Measurements from ENCODE around the gene ZBTB16.
A peak's percentile ranks its signal among the peaks of the same experiment; 100 is the strongest.

ZBTB16 gene

DNA sequence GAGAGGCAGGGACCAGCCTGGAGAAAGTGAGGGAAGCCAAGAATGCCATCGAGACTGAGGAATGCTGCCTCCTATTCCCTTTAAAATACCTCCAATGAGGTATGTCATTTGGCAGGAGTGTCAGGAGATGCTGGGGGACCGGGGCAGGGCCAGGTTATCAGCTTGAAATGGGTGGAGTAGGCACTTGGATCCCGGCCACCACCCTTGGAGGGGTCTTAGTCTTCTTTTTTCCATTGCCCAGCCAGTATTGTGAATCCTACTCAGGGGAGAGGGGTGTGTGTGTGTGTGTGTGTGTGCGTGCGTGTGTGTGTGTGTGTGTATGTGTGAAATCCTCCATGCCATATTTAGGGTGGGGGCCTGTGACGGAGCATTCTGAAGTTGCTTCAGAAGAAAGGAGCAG lies 116.2 kb downstream of the ZBTB16 start:
- no peak for TF ChIP-seq CTCF (IDR thresholded peaks at IDR 0.05; ENCODE audit: poor library complexity, severe bottlenecking)
- peaks cover 32% of the 10 kb centered on the region for H3K4me1 ChIP-seq (ENCODE audit: insufficient read depth, poor library complexity, severe bottlenecking)
- H3K27me3 ChIP-seq (ENCODE audit: insufficient read depth, poor library complexity, severe bottlenecking) = no peaks in the 10 kb centered on the region
- H3K9me3 ChIP-seq (ENCODE audit: severe bottlenecking) = no peaks in the 10 kb centered on the region
- DNase-seq (ENCODE audit: low spot score) (no peak), ATAC-seq (ENCODE audit: low read depth) (no peak)
- no peak overlapping the region for H3K4me3 ChIP-seq (ENCODE audit: severe bottlenecking)
- H3K27ac ChIP-seq (ENCODE audit: poor library complexity, severe bottlenecking) = no peak overlapping the region
- no peaks in the 10 kb centered on the region for H3K36me3 ChIP-seq (ENCODE audit: low read depth)

DNA sequence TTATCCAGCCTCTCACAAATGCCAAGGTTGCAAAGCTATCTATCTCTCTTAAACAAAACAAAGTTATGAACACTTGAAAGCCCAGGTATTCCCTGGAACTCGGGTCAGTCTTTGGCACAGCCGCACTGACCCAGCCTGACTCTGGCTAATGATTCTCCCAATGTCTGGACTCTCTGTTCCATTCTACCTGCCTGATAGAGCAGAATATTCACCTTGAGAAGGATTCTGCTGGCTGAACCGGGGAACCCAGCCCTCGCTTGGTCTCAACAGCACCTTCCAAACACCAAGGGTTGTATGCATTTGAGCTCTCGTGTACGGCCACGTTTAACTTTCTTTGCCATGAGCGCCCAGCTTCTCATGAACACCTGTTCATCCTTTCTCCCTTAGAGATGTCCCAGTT lies 116.8 kb downstream of the ZBTB16 start:
- H3K4me3 ChIP-seq (ENCODE audit: severe bottlenecking) = no peak overlapping the region
- H3K27me3 ChIP-seq (ENCODE audit: insufficient read depth, poor library complexity, severe bottlenecking) = no peaks in the 10 kb centered on the region
- H3K4me1 ChIP-seq (ENCODE audit: insufficient read depth, poor library complexity, severe bottlenecking) = peaks cover 32% of the 10 kb centered on the region
- H3K27ac ChIP-seq (ENCODE audit: poor library complexity, severe bottlenecking) = no peak overlapping the region
- no peak for DNase-seq (ENCODE audit: low spot score)
- no peaks in the 10 kb centered on the region for H3K36me3 ChIP-seq (ENCODE audit: low read depth)
- ATAC-seq (ENCODE audit: low read depth) = no peak
- H3K9me3 ChIP-seq (ENCODE audit: severe bottlenecking) = no peaks in the 10 kb centered on the region
- TF ChIP-seq CTCF (IDR thresholded peaks at IDR 0.05; ENCODE audit: poor library complexity, severe bottlenecking) = no peak

GRCh38 chr11:114178656-114179055 lies 119.1 kb downstream of the ZBTB16 start:
- Histone ChIP-seq H3K4me3 (ENCODE audit: severe bottlenecking) (no peak overlapping the region), H3K36me3 (ENCODE audit: low read depth) (no peaks in the 10 kb centered on the region), H3K4me1 (ENCODE audit: insufficient read depth, poor library complexity, severe bottlenecking) (peaks cover 32% of the 10 kb centered on the region), H3K27me3 (ENCODE audit: insufficient read depth, poor library complexity, severe bottlenecking) (no peaks in the 10 kb centered on the region), H3K9me3 (ENCODE audit: severe bottlenecking) (no peaks in the 10 kb centered on the region), H3K27ac (ENCODE audit: poor library complexity, severe bottlenecking) (peak overlapping the region; percentile 88)
- DNase-seq (ENCODE audit: low spot score) (no peak), ATAC-seq (ENCODE audit: low read depth) (no peak)
- TF ChIP-seq CTCF (IDR thresholded peaks at IDR 0.05; ENCODE audit: poor library complexity, severe bottlenecking) = no peak

DNA sequence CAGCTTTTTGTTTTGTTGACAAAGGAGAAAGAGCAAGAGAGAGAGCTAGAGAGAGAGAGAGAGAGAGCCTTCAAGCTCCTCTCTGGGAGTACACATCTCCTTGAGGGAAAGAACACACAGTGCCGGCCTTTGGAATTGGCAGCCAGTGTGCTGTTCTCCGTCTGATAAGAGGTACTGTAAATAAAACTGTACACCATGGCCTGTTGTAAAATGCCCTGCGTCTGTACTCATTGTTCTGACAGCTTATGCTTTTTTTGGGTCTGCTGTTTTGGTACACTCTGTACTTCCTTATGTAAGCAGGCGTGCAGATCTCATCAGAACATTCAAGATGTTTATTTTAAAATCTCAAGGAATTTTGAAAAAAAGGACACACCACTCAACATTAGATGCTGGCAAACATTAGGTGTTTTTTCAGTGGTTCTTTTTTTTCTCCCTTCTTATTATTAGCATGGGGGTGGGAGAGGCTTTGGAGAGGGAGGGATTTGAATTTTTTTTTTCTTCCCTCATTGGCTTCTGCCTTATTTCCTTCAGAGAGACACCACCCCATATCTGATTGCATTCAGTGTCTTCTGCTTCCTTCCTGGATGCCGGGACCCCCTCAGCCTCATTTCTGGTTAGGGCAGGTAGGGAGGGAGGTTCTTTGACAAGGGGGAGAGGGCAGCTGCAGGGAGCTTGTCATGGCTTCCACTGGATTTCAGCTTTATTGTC lies 119.9 kb downstream of the ZBTB16 start:
- DNase-seq (ENCODE audit: low spot score) = no peak
- Histone ChIP-seq H3K4me3 (ENCODE audit: severe bottlenecking) (peak overlapping the region; percentile 6), H3K4me1 (ENCODE audit: insufficient read depth, poor library complexity, severe bottlenecking) (peaks cover 32% of the 10 kb centered on the region), H3K27ac (ENCODE audit: poor library complexity, severe bottlenecking) (peak overlapping the region; percentile 88), H3K36me3 (ENCODE audit: low read depth) (no peaks in the 10 kb centered on the region), H3K27me3 (ENCODE audit: insufficient read depth, poor library complexity, severe bottlenecking) (no peaks in the 10 kb centered on the region), H3K9me3 (ENCODE audit: severe bottlenecking) (no peaks in the 10 kb centered on the region)
- TF ChIP-seq CTCF (IDR thresholded peaks at IDR 0.05; ENCODE audit: poor library complexity, severe bottlenecking) = no peak
- ATAC-seq (ENCODE audit: low read depth) = peak; percentile 81

DNA sequence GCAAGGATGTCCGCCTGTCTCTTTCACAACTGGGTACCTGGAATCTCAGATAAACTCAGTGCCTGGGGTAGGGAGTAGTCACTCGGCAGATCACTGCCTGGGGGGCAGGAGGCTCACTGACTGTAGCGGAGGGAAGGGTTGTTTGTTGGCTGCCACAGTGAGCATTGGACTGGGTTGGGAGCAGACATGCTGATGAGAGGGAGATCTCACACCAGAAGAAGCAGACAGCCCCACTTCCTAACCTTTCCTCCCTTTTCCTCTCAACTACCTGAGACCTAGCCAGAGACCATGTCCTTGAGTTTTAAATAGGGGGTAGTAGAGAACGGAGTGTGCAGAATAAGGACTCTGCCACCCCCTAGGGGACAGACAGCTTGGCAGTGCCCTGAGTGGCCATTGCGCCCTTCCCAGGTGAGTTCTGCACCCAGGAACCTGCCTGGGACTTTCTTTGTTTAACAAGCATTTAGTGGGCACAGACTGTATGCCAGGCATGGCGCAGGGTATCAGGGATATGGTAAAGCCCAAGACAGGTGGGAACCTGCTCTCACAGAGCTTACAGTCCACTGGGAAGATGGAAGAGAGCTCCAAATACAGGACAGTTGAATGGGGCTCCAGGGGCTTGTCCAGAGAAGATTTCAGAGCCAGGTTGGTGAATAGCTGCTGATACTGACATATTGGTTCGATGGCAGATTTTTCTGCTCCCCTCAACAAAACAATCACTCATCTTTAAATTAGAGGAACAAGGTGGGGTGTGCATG lies 121.0 kb downstream of the ZBTB16 start:
- DNase-seq (ENCODE audit: low spot score) = no peak
- Histone ChIP-seq H3K36me3 (ENCODE audit: low read depth) (no peaks in the 10 kb centered on the region), H3K4me1 (ENCODE audit: insufficient read depth, poor library complexity, severe bottlenecking) (peaks cover 32% of the 10 kb centered on the region), H3K4me3 (ENCODE audit: severe bottlenecking) (no peak overlapping the region), H3K27ac (ENCODE audit: poor library complexity, severe bottlenecking) (peak overlapping the region; percentile 88), H3K27me3 (ENCODE audit: insufficient read depth, poor library complexity, severe bottlenecking) (no peaks in the 10 kb centered on the region), H3K9me3 (ENCODE audit: severe bottlenecking) (no peaks in the 10 kb centered on the region)
- peak; percentile 56 for TF ChIP-seq CTCF (IDR thresholded peaks at IDR 0.05; ENCODE audit: poor library complexity, severe bottlenecking)
- ATAC-seq (ENCODE audit: low read depth) = peak; percentile 50; the same call in 2 of the 3 replicates
